ENCODE data around the gene ANGEL2. TPM values are rescaled to one million over a fixed set of nuclear protein-coding genes. Genes with fewer than 3 reads are reported as not detected.

The ANGEL2 gene
- polyA plus RNA-seq, 1 of the 3 experiments (the other 2 are of a cell fraction): 14.0 TPM

DNA sequence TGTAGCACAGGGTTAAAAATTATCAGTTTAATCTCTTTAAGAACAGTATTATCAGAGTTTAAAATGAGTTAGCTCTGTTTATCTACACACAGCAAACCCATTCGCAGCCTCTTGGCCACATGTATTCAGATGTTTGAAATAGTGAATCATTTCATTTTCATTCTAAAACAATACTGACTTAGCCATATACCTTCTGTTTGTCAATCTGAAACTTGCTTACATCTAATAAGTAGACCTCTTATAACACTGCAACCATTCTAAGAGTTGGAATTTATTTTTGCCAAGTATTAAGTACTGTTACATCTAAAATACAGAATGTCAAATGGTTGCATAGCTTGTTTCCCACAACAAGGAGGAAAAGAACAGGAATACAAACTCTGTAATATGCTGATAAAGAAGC is 25.4 kb downstream of the ANGEL2 start:
- TF ChIP-seq FOSL2 (IDR thresholded peaks at IDR 0.05; ENCODE audit: borderline replicate concordance, low read depth): no peak
- TF ChIP-seq GATA2 (CRISPR knock-in tag; IDR thresholded peaks at IDR 0.05): no peak
- no peak for TF ChIP-seq RFX5 (IDR thresholded peaks at IDR 0.05; ENCODE audit: low read length)
- TF ChIP-seq POLR2AphosphoS5 (IDR thresholded peaks at IDR 0.05; ENCODE audit: low read depth, low read length): no peak
- no peak for TF ChIP-seq TEAD4 (IDR thresholded peaks at IDR 0.05; ENCODE audit: borderline replicate concordance, insufficient read depth)
- TF ChIP-seq GABPA (IDR thresholded peaks at IDR 0.05; ENCODE audit: low read depth): no peak
- TF ChIP-seq CHD2 (IDR thresholded peaks at IDR 0.05; ENCODE audit: low read length, partially characterized antibody): no peak
- no peak for TF ChIP-seq RAD21 (IDR thresholded peaks at IDR 0.05; ENCODE audit: low read length)
- TF ChIP-seq REST (IDR thresholded peaks at IDR 0.05; ENCODE audit: low read depth, low read length): no peak
- no peak for TF ChIP-seq RXRA (IDR thresholded peaks at IDR 0.05; ENCODE audit: borderline replicate concordance, low read depth)
- TF ChIP-seq, protein P1, sequence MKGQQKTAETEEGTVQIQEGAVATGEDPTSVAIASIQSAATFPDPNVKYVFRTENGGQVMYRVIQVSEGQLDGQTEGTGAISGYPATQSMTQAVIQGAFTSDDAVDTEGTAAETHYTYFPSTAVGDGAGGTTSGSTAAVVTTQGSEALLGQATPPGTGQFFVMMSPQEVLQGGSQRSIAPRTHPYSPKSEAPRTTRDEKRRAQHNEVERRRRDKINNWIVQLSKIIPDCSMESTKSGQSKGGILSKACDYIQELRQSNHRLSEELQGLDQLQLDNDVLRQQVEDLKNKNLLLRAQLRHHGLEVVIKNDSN (IDR thresholded peaks at IDR 0.05; ENCODE audit: borderline replicate concordance, low read depth): no peak
- no peak for TF ChIP-seq TCF12 (IDR thresholded peaks at IDR 0.05)
- TF ChIP-seq, protein P2, sequence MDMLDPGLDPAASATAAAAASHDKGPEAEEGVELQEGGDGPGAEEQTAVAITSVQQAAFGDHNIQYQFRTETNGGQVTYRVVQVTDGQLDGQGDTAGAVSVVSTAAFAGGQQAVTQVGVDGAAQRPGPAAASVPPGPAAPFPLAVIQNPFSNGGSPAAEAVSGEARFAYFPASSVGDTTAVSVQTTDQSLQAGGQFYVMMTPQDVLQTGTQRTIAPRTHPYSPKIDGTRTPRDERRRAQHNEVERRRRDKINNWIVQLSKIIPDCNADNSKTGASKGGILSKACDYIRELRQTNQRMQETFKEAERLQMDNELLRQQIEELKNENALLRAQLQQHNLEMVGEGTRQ (IDR thresholded peaks at IDR 0.05; ENCODE audit: borderline replicate concordance, low read depth, low read length): no peak
- no peak for TF ChIP-seq RCOR1 (IDR thresholded peaks at IDR 0.05; ENCODE audit: low read length)
- TF ChIP-seq, protein P3, sequence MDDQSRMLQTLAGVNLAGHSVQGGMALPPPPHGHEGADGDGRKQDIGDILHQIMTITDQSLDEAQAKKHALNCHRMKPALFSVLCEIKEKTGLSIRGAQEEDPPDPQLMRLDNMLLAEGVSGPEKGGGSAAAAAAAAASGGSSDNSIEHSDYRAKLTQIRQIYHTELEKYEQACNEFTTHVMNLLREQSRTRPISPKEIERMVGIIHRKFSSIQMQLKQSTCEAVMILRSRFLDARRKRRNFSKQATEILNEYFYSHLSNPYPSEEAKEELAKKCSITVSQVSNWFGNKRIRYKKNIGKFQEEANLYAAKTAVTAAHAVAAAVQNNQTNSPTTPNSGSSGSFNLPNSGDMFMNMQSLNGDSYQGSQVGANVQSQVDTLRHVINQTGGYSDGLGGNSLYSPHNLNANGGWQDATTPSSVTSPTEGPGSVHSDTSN (IDR thresholded peaks at IDR 0.05): no peak
- TF ChIP-seq, protein P4, sequence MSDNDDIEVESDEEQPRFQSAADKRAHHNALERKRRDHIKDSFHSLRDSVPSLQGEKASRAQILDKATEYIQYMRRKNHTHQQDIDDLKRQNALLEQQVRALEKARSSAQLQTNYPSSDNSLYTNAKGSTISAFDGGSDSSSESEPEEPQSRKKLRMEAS (IDR thresholded peaks at IDR 0.05; ENCODE audit: low read depth): no peak
- no peak for TF ChIP-seq SIN3A (IDR thresholded peaks at IDR 0.05; ENCODE audit: borderline replicate concordance, low read depth, low read length)
- TF ChIP-seq YY1 (IDR thresholded peaks at IDR 0.05; ENCODE audit: low read depth): no peak
- Histone ChIP-seq H3K4me1 (ENCODE audit: control insufficient read depth in 1 of 2, insufficient read depth in 2 of 2, low read depth in 1 of 2, low read length in 1 of 2) (no peaks in the 10 kb centered on the region; a peak in 1 of 4 replicates), H3K27me3 (ENCODE audit: insufficient read depth) (no peaks in the 10 kb centered on the region), H3F3A (replicated peaks; ENCODE audit: insufficient read depth) (no peaks in the 10 kb centered on the region), H3K9ac (no peak overlapping the region), H3K9me3 (no peaks in the 10 kb centered on the region), H3K79me2 (ENCODE audit: insufficient read depth) (peaks cover 3% of the 10 kb centered on the region; the same call in 1 of the 2 replicates), H2AFZ (ENCODE audit: low read depth) (no peak overlapping the region), H4K20me1 (ENCODE audit: insufficient read depth) (no peaks in the 10 kb centered on the region), H3K36me3 (replicated peaks in 1 of 2; ENCODE audit: control insufficient read depth in 1 of 2, insufficient read depth in 2 of 2, low read length in 1 of 2) (peaks cover 35 to 57% of the 10 kb centered on the region in 2 experiments), H3K27ac (ENCODE audit: low read depth in 2 of 2, low read length in 1 of 2) (no peak overlapping the region; a peak in 1 of 4 replicates), H3K4me3 (ENCODE audit: low read depth in 2 of 2, low read length in 1 of 2) (no peak overlapping the region), H3K4me2 (no peak overlapping the region), H3K9me2 (no peaks in the 10 kb centered on the region)
- CTCF ChIA-PET: interaction anchor here (1.2 to 1.4 kb wide), 2 partner anchors 60 to 175 kb away, joined by 3 to 4 read pairs; no protein-coding TSS in a partner anchor
- POLR2A ChIA-PET: no interaction called here
- no peak for DNase-seq
- 76% methylated on average over 1 of the region's 1 CpG for WGBS (ENCODE audit: low lambda C conversion rate)
